K562 (cell line): Measurements from ENCODE around the gene PIP4K2C. TPM values are rescaled to one million over a fixed set of nuclear protein-coding genes. Genes with fewer than 3 reads are reported as not detected.

ENCODE experiments used
- ATAC-seq: fragments of 200-7000 bp; cut with Tn5 transposase; 3 replicates; pipeline ENCODE4 v1.9.1; 2020; ENCODE audit warnings: moderate library complexity
- BruUV-seq: library from RNA; stranded (reverse); fragments of 400-500 nt; replicated peaks from 2 replicates; lab custom pipeline; 2021; lab: Mats Ljungman, UMichigan
- CTCF ChIA-PET: fragments of 300-600 bp; formaldehyde crosslinking; extraction: SDS; loops from one replicate; lab custom pipeline; 2021; ENCODE audit warnings: low intra/inter-chr PET ratio; lab: Yijun Ruan, JAX
- POLR2A ChIA-PET: fragments of 300-600, 350-650 bp; sonication (Branson Sonifier 250); formaldehyde crosslinking; extraction: SDS; loops from one replicate; lab custom pipeline; 2021; ENCODE audit warnings: antibody characterized with exemption, inconsistent platforms; lab: Yijun Ruan, JAX
- DNase-seq, 4 experiments: peaks; one replicate each; pipeline versions ENCODE4 v3.0.0 to v3.0.0-alpha.2; 2011 to 2018; ENCODE audit warnings: low spot score in 3 of 4, mixed read lengths in 3 of 4; ENCODE audit errors: extremely low read depth in 1 of 4
- FAIRE-seq: peaks from 2 replicates; lab custom pipeline; 2011; peaks lifted over from hg19 to GRCh38; lab: Jason Lieb, UNC
- H2AFZ ChIP-seq: 2 replicates; pipeline ENCODE4 v1.6.0; 2011; ENCODE audit warnings: low read depth, low read length, control low read depth, inconsistent platforms
- H3K27ac ChIP-seq: fragments of 200-600 bp; 3 replicates; pipeline ENCODE4 v1.8.0; 2011; ENCODE audit warnings: low read depth, mild to moderate bottlenecking, control low read depth, inconsistent platforms, low read length, moderate library complexity, mixed read lengths; ENCODE audit errors: extremely low read depth
- H3K27me3 ChIP-seq, 2 experiments: fragments of 300-600 bp in 1 of 2; 2 replicates in 1 of 2; 3 replicates in 1 of 2; pipeline versions ENCODE4 v1.6.0 to v1.8.0; 2011; ENCODE audit warnings: inconsistent platforms in 2 of 2, low read length in 2 of 2, mild to moderate bottlenecking in 1 of 2, mixed read lengths in 1 of 2, moderate library complexity in 1 of 2; ENCODE audit not compliant: control insufficient read depth in 2 of 2, insufficient read depth in 2 of 2
- H3K36me3 ChIP-seq: fragments of 300-600 bp; 3 replicates; pipeline ENCODE4 v1.8.0; 2011; ENCODE audit warnings: mild to moderate bottlenecking, low read length, inconsistent platforms; ENCODE audit not compliant: control insufficient read depth, insufficient read depth
- H3K4me1 ChIP-seq, 2 experiments: fragments of 200-600 bp in 1 of 2; replicated peaks in 1 of 2; 2 replicates in 1 of 2; 3 replicates in 1 of 2; pipeline versions ENCODE4 v1.5.1 to v1.8.0; 2011; ENCODE audit warnings: inconsistent platforms in 2 of 2, low read length in 2 of 2, mild to moderate bottlenecking in 1 of 2, mixed read lengths in 1 of 2, moderate library complexity in 1 of 2; ENCODE audit not compliant: control insufficient read depth in 2 of 2, insufficient read depth in 2 of 2
- H3K4me2 ChIP-seq: 2 replicates; pipeline ENCODE4 v1.6.1; 2011; ENCODE audit warnings: low read length, control low read depth, inconsistent platforms, mixed read lengths; ENCODE audit not compliant: insufficient read depth
- H3K4me3 ChIP-seq: fragments of 200-600 bp; sonication (generic), shearing (Covaris generic); 2 replicates; pipeline ENCODE4 v1.5.1; 2016; ENCODE audit warnings: control low read depth, inconsistent platforms
- H3K79me2 ChIP-seq: fragments of 200-600 bp; 3 replicates; pipeline ENCODE4 v1.8.0; 2011; ENCODE audit warnings: low read length, inconsistent platforms; ENCODE audit not compliant: control insufficient read depth, insufficient read depth
- H3K9ac ChIP-seq, 2 experiments: 2 replicates each; pipeline versions ENCODE4 v1.6.0 to v1.6.1; 2011; ENCODE audit warnings: low read depth in 2 of 2, low read length in 2 of 2, control low read depth in 1 of 2, inconsistent platforms in 1 of 2, mild to moderate bottlenecking in 1 of 2, mixed read lengths in 1 of 2; ENCODE audit not compliant: insufficient read depth in 1 of 2
- H3K9me1 ChIP-seq: one replicate; pipeline ENCODE4 v1.6.0; 2011; ENCODE audit warnings: inconsistent platforms, mild to moderate bottlenecking, low read length, moderate library complexity; ENCODE audit not compliant: control insufficient read depth, insufficient read depth
- H3K9me3 ChIP-seq: replicated peaks from 2 replicates; pipeline ENCODE4 v1.5.1; 2011; ENCODE audit warnings: low read depth, low read length, inconsistent platforms; ENCODE audit not compliant: control insufficient read depth, insufficient read depth
- H4K20me1 ChIP-seq: replicated peaks from 2 replicates; pipeline ENCODE4 v1.6.1; 2011; ENCODE audit warnings: low read length, inconsistent platforms, mixed read lengths; ENCODE audit not compliant: control insufficient read depth, insufficient read depth
- ADNP ChIP-seq: fragments of 200-800 bp; sonication (Bioruptor generic); IDR thresholded peaks from 2 replicates; pipeline ENCODE4 v1.6.1; 2016; ENCODE audit warnings: missing genetic modification characterization, missing compliant biosample characterization
- ATF6 ChIP-seq: sonication (generic); formaldehyde crosslinking; IDR thresholded peaks from 2 replicates; pipeline ENCODE4 v1.4.0; 2020; ENCODE audit warnings: mild to moderate bottlenecking, missing genetic modification reagents
- BCOR ChIP-seq: fragments of 450-650 bp; IDR thresholded peaks from 2 replicates; pipeline ENCODE4 v1.6.1; 2016
- C11orf30 ChIP-seq: fragments of 450-650 bp; IDR thresholded peaks from 2 replicates; pipeline ENCODE4 v1.6.1; 2016; ENCODE audit warnings: low read depth, mild to moderate bottlenecking
- CBX1 ChIP-seq: sonication (generic); IDR thresholded peaks from 2 replicates; pipeline ENCODE4 v1.6.1; 2016; ENCODE audit warnings: antibody characterized with exemption, low read depth, mild to moderate bottlenecking
- E2F3 ChIP-seq: fragments of 250-450 bp; sonication (Bioruptor Pico); IDR thresholded peaks from 2 replicates; pipeline ENCODE4 v1.4.0; 2020; ENCODE audit warnings: mild to moderate bottlenecking
- EP300 ChIP-seq: IDR thresholded peaks from 2 replicates; pipeline ENCODE4 v1.6.1; 2012; ENCODE audit warnings: low read length, improper control_type of control experiment
- ESRRA ChIP-seq: fragments of 450-650 bp; IDR thresholded peaks from 2 replicates; pipeline ENCODE4 v1.6.1; 2014; ENCODE audit warnings: low read depth, mild to moderate bottlenecking, moderate library complexity, borderline replicate concordance
- FOXK1 ChIP-seq: sonication (generic); formaldehyde crosslinking; IDR thresholded peaks from 2 replicates; pipeline ENCODE4 v1.8.0; 2022; ENCODE audit warnings: missing genetic modification reagents, mild to moderate bottlenecking, borderline replicate concordance
- GMEB1 ChIP-seq: fragments of 250-450 bp; sonication (Bioruptor Pico); IDR thresholded peaks from 2 replicates; pipeline ENCODE4 v1.4.0; 2020; ENCODE audit warnings: mild to moderate bottlenecking
- GTF2A2 ChIP-seq: IDR thresholded peaks from 2 replicates; pipeline ENCODE4 v1.6.1; 2016; ENCODE audit warnings: mild to moderate bottlenecking, missing genetic modification characterization, missing compliant biosample characterization
- KDM5B ChIP-seq: fragments of 200-600 bp; sonication (generic); IDR thresholded peaks from 2 replicates; pipeline ENCODE4 v1.6.1; 2012; ENCODE audit warnings: low read depth, mild to moderate bottlenecking, moderate library complexity, low read length, control low read depth, inconsistent platforms; ENCODE audit not compliant: insufficient replicate concordance
- MXI1 ChIP-seq: IDR thresholded peaks from 2 replicates; pipeline ENCODE4 v1.6.1; 2011; ENCODE audit warnings: low read depth, mild to moderate bottlenecking, improper control_type of control experiment, low read length
- NFE2 ChIP-seq: IDR thresholded peaks from 2 replicates; pipeline ENCODE4 v1.6.1; 2014; ENCODE audit warnings: antibody characterized with exemption, low read depth
- NFRKB ChIP-seq: fragments of 450-650 bp; IDR thresholded peaks from 2 replicates; pipeline ENCODE4 v1.6.1; 2016; ENCODE audit warnings: low read depth
- SMAD2 ChIP-seq: fragments of 150-350 bp; IDR thresholded peaks from 2 replicates; pipeline ENCODE4 v1.6.1; 2014; ENCODE audit warnings: low read depth, mild to moderate bottlenecking, low read length
- SMARCA5 ChIP-seq: fragments of 450-650 bp; IDR thresholded peaks from 2 replicates; pipeline ENCODE4 v1.6.1; 2016
- ZBTB1 ChIP-seq: sonication (generic); formaldehyde crosslinking; IDR thresholded peaks from 2 replicates; pipeline ENCODE4 v1.8.1; 2023; ENCODE audit warnings: missing genetic modification reagents, low read depth, mild to moderate bottlenecking, borderline replicate concordance
- ZFX ChIP-seq: sonication (generic); formaldehyde crosslinking; IDR thresholded peaks from 2 replicates; pipeline ENCODE4 v1.8.0; 2022; ENCODE audit warnings: mild to moderate bottlenecking, missing genetic modification reagents, moderate library complexity
- ZKSCAN3 ChIP-seq: fragments of 250-450 bp; sonication (Bioruptor Pico); IDR thresholded peaks from 2 replicates; pipeline ENCODE4 v1.4.0; 2020
- ZNF121 ChIP-seq: sonication (generic); formaldehyde crosslinking; conservative IDR thresholded peaks from 2 replicates; pipeline ENCODE4 v1.8.0; 2022; ENCODE audit warnings: missing genetic modification reagents
- ZNF24 ChIP-seq: fragments of 450-650 bp; IDR thresholded peaks from 2 replicates; pipeline ENCODE4 v1.6.1; 2016
- WGBS: fragments of 100-300 bp; shearing (Covaris generic); methylation state at CpG from one replicate; pipeline ENCODE4 v1.1.6; 2016; ENCODE audit warnings: low coverage, mixed read lengths; ENCODE audit not compliant: insufficient coverage; ENCODE audit errors: missing lambda C conversion rate; 5-methylcytosine and 5-hydroxymethylcytosine counted together
- in situ Hi-C: fragments of 300-500 bp; cut with MboI; formaldehyde crosslinking; loops from 4 replicates; pipeline ENCODE4 v1.15.0; 2018; ENCODE audit warnings: inconsistent platforms, mixed read lengths
- intact Hi-C: fragments of 100-400 bp; cut with micrococcal nuclease; formaldehyde crosslinking; loops from 2 replicates; pipeline ENCODE4 v1.14.2; 2022
- polyA plus RNA-seq, 8 experiments: library from polyadenylated mRNA; depleted of rRNA in 4 of 8; stranded (reverse) in 5 of 8; unstranded in 3 of 8; fragments of >200 nt; fragmentation: Nextera tagmentation in 2 of 8; fragmentation: Illumina TruSeq in 1 of 8; extraction: Ambion mirVana in 2 of 8; extraction: Trizol in 1 of 8; gene quantifications; 2 replicates each; pipeline versions ENCODE4 v1.2.1 to v1.2.3, GENCODE V29; 2011 to 2014; ENCODE audit warnings: inconsistent platforms in 1 of 8, missing spikeins in 1 of 8
- total RNA-seq, 7 experiments: library from RNA; depleted of rRNA in 6 of 7; stranded (reverse); fragments of >200 nt in 6 of 7; fragmentation: Illumina TruSeq in 2 of 7; extraction: Trizol in 2 of 7; gene quantifications; 2 replicates each; pipeline versions ENCODE4 v1.2.1 to v1.2.3, GENCODE V29; 2011 to 2021; ENCODE audit warnings: low replicate concordance in 1 of 7

PIP4K2C gene
- total and polyA plus RNA-seq, 9 of the 15 experiments (the other 6 are each of a cell fraction or from before 2014, with no cell fraction given), result 9.0 to 41.4 (median 18.3) TPM

GRCh38 chr12:57550641-57551549 lies 40.1 kb upstream of the PIP4K2C start:
- peak overlapping the region; percentile 90 for H3K27ac ChIP-seq
- H3K9me1 ChIP-seq, result no peaks in the 10 kb centered on the region
- POLR2A ChIA-PET, result interaction anchor here (0.5 to 4.2 kb wide), 4 partner anchors 9 to 240 kb away, joined by 3 to 38 read pairs (median 10); partner anchors contain the start of gene DDIT3
- TSS peak; percentile 39 for BruUV-seq
- H3K9me3 ChIP-seq, result no peaks in the 10 kb centered on the region
- DNase-seq (no peak), FAIRE-seq (no peak), ATAC-seq (no peak)
- peaks cover 52 to 64% of the 10 kb centered on the region in 2 experiments for H3K4me1 ChIP-seq
- peak overlapping the region; percentile 72 to 90 for H3K9ac ChIP-seq
- peaks cover 64% of the 10 kb centered on the region for H3K79me2 ChIP-seq
- peaks cover 13% of the 10 kb centered on the region for H3K36me3 ChIP-seq
- no peak overlapping the region for H2AFZ ChIP-seq
- CTCF ChIA-PET, result no interaction called here
- no peaks in the 10 kb centered on the region for H3K27me3 ChIP-seq
- in situ Hi-C loops, result no loop called here
- H3K4me2 ChIP-seq, result peak overlapping the region; percentile 89
- peak overlapping the region; percentile 69 for H3K4me3 ChIP-seq
- intact Hi-C loops, result no loop called here
- WGBS, result 36% methylated on average over 7 of the region's 7 CpGs
- no peaks in the 10 kb centered on the region for H4K20me1 ChIP-seq
- TF ChIP-seq FOXK1 (CRISPR knock-in tag), result no peak
- no peak for TF ChIP-seq ZFX (CRISPR knock-in tag)
- TF ChIP-seq NFE2, result no peak
- TF ChIP-seq ESRRA, result peak; percentile 96
- peak; percentile 96 for TF ChIP-seq BCOR
- no peak for TF ChIP-seq ZBTB1 (CRISPR knock-in tag)
- 0 out of 2 replicates have a peak, but pooled peaks have one; percentile 21 for TF ChIP-seq SMARCA5
- TF ChIP-seq GMEB1 (CRISPR knock-in tag), result no peak
- no peak for TF ChIP-seq SMAD2
- no peak for TF ChIP-seq MXI1
- TF ChIP-seq ADNP (tag), result peak; percentile 91
- TF ChIP-seq C11orf30, result no peak
- TF ChIP-seq ZNF24, result 0 out of 2 replicates have a peak, but pooled peaks have one; percentile 11
- TF ChIP-seq ZNF121, result no peak
- TF ChIP-seq ATF6 (CRISPR knock-in tag), result no peak
- TF ChIP-seq CBX1, result no peak
- no peak for TF ChIP-seq E2F3 (CRISPR knock-in tag)
- no peak for TF ChIP-seq GTF2A2 (tag)
- 0 out of 2 replicates have a peak, but pooled peaks have one; percentile 9 for TF ChIP-seq NFRKB
- TF ChIP-seq EP300, result no peak
- no peak for TF ChIP-seq ZKSCAN3 (CRISPR knock-in tag)
- TF ChIP-seq KDM5B, result peak; percentile 28
